HG03432 (cell line): ENCODE measurements around the gene PPT2.
"Not testable (repeated sequence)": the region's sequence is repeated elsewhere in the genome, so short reads cannot be mapped to it uniquely, and the experiment has no call there.

ENCODE experiments used
- ATAC-seq: cut with Tn5 transposase; IDR thresholded peaks from one replicate; pipeline ENCODE4 v1.9.1; 2021; ENCODE audit warnings: mild to moderate bottlenecking, moderate library complexity; ENCODE audit not compliant: unreplicated experiment

PPT2 gene

DNA sequence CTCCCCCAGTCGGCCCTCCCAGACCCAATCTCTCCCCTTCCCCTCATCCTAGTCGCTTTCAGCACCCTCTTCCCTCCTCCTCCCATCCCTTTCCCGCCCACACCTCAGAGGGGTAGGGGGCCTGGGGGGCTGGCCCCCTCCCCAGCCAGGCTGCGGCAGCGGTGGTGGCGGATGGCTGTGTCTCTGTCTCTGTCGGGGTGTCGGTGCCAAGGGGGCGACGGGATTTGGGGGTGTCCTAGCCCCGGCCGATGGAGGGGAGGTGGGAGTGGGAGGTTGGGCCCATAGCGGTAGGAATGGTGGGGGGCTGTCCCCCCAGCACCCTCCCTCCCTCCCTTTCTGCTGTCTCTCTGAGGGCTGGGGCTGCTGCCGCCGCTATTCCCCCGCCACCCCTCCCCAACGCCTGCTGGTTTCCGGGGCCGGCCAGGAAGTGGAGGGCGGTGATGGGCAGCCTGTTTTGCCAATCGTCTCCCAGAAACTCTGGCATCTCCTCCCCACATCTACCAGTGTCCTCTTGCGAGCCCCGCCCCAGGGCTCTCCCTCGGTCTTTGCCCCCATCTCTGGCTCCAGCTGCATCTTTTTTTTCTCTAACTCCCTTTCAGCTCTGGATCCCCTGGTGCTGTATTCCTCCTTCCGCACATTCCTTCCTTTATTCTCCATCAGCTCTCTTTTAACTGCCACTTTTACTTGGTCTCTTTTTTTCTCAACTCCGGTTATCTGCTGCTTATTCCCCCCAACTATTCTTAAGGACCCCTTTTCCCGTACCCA is 22.0 kb downstream of the PPT2 start, which contains the start of gene AGPAT1:
TSS of gene AGPAT1 (minus strand) at position 374 of the 765 bp plus-strand sequence. CDS start 4,588 bp downstream, outside the sequence.
- peak; percentile 45 for ATAC-seq

DNA sequence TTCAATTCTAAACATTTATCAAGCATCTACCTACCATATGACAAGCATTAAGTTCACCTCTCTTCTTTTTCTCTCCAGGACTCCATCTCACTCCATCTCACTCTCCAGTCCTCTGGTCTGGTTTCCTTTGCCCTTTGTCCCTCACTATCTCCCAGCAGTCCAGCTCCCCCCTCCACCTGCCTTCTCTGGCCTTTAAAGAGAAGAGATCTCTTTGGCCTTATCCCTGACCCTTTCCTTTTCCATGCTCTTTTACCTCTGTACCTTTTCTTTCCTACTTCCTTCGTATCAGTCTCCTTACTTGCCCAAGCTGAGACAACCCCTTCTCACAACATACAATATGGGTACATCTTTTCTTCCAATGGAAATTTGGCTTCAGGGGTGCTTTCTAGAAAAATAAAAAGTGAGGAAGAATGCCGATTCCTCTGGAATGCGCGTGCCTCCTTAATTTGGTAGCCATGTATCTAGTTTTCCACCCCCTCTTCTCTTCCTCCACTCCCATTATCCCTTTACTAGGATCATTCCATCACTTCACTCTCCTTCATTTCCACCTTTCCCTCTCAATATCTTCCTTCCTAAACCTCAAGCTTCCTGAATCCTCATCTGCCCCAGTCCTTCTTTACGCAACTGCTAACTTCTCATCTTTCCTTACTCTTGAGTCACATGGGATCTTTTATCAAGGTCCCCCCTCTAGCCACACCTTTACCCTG is 22.7 kb downstream of the PPT2 start:
- ATAC-seq, result no peak

DNA sequence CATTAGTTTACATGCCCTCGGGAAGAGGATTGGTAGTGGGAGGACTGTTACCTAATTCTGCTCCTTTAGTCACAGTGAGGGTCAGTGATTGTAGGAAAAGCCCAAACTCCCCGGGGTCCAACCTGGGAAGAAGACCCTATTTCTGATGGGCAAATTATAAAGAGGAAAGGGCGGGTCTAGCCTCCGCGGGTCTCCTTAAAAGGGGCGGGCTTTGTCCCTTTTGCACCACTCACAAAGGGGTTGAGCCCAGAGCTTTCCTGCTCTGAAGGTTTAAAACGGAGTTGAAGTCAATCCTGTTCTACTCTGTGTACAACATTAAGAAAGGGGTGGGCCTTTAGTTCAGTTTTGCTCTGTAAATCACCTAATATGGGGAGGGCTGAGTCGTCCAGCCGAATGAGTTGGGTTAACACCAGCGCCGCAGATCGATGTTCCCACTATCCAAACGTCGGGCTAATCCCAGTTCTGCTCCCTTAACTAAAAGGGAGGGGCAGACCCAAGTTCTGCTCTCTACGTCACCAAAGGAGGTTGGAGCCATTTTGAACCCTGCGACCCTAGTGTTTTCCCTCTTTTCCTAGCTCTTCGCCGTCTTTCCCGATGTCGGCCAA is 23.3 kb downstream of the PPT2 start:
- no peak for ATAC-seq

DNA sequence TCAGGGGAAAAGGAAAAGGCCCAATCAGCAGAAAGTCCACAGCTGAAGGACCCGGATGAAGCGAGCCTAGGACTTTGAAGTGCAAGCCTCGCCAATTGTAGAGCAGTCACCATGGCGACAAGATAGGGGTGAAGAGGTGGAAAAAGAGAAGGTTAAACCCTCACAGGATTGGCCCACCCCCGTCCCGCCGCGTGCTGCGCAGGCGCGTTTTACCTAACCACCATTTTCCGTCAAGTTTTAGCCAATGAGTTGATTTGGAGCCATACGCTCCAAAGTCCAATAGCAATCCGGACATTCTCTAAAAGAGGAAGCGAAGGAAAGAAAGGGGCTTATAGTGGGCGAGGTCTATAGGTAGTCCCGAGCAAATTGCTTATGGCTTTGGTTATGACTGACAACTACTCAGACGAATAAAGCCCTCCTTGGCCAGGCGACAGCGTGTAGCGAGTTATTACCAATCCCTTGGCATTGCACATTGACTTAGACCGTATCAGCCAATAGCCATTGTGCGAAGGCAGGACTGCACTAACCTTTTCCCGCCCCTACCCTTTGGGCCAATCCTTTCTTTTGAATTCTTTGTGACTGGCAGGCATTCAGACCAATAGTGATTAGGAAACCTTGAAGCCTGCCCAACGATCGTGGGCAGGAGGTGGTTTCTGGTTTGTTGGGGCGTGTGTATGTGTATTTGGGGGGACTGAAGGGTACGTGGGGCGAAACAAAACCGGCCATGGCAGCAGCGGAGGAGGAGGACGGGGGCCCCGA is 24.0 kb downstream of the PPT2 start, which contains the start of gene RNF5:
TSS of gene RNF5 (plus strand) at position 618 of the 759 bp plus-strand sequence. CDS start at position 725, 107 bp downstream.
- peak; percentile 81 for ATAC-seq

DNA sequence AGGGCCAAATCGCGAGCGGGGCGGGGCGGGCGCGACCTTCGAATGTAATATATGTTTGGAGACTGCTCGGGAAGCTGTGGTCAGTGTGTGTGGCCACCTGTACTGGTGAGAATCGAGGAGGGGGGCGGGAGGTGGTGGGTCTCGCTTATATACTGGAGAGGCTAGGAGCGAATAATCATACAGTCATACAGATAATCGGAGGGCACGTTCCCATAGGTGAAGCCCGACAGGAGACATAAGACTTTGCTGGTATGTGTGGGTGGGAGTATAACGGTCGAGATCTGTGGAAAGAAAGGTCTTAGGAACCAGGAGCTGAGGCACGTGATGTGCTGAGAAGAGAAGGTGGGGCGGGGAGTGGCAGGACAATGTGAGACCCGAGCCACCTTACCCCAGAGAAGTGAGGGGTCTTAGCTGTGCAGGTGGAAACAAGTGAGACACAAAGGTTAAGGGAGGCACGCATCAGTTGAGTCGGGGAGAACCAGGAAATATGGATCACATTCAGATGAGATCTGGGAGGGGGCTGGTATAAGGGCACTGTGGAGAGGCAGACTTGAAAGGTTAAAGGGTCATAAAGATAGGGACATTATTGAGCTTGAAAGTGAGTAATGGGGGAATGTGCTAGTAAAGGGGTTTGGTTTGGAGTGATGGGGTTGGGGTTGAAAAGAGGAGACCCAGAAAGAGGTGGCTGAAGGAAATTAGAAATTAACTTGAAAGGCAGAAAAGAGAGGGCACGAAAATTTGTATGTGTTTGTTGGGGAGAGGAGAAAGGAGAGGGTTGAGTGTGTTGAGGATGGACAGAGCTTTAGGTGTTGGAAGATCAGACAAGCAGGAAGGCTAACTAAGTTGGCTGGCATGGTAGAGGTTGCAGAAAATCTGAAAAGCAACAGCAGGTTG is 24.9 kb downstream of the PPT2 start:
- ATAC-seq, result no peak

DNA sequence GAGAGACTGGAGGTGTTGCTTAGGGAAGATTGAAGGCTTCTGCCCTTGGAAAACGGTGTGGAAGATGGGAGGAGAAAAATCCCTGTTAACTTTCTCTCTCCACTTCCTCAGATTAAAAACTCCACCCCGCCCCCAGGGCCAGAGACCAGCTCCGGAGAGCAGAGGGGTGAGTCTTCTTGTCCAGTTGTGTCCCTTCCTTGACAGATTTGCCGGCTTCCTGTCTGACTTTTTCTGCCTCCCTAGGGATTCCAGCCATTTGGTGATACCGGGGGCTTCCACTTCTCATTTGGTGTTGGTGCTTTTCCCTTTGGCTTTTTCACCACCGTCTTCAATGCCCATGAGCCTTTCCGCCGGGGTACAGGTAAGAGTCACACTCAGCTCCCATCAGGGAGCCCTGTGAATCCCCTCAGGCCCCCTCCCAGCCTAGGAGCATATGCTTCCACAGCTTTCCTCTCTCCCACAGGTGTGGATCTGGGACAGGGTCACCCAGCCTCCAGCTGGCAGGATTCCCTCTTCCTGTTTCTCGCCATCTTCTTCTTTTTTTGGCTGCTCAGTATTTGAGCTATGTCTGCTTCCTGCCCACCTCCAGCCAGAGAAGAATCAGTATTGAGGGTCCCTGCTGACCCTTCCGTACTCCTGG is 25.9 kb downstream of the PPT2 start:
- no peak for ATAC-seq

DNA sequence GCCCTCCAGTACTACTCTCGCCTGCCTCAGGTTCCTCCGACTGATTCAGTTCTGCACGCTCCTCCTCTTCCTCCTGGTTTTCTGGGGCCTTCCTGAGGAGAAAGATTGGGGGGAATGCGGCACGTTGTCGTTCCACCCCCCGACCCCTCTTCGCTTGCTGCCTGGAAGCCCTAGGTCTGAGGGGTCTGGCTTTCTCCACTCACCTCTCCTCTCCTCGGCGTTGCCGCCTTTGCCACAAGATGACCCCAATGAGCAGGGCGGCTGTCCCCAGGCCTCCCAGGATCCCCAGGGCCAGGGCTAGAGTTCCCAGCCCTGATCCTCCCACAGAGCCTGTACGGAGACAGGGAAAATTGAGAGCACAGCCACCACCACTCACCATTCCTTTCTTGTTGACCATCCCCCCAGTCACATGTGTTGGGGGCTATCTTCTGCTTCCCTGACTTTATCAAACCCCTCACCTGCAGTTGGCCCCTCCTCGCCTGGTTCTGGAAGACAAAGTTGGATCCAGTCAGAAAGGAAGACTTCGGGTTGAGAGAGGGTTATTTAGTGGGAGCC is 27.3 kb downstream of the PPT2 start:
- no peak for ATAC-seq

DNA sequence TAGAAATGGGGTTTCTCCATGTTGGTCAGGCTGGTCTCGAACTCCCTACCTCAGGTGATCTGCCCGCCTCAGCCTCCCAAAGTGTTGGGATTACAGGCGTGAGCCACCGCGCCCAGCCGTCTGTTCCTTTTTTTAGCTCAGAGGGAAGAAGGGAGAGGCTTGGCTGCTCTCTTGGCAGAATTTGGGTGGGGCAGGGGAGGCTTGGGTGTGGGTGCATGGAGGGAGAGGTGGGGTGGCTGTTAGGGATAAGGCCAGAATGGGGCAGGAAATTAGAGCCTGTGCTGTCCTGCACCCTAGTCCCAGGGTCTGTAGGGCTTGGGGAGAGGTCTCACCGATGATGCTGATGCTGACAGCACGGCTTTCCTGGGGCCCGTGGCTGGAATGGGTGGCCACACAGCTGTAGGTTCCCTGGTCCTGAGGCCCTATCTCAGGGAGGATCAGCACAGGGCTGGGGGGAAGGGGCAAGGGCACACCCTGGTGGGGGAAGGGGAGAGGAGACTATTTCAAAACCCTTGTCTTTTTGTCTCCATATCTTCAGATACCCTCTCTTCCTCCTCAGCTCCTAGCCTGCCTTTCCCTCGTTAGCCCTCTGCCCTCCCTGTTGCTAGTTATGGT is 28.1 kb downstream of the PPT2 start:
- no peak for ATAC-seq

DNA sequence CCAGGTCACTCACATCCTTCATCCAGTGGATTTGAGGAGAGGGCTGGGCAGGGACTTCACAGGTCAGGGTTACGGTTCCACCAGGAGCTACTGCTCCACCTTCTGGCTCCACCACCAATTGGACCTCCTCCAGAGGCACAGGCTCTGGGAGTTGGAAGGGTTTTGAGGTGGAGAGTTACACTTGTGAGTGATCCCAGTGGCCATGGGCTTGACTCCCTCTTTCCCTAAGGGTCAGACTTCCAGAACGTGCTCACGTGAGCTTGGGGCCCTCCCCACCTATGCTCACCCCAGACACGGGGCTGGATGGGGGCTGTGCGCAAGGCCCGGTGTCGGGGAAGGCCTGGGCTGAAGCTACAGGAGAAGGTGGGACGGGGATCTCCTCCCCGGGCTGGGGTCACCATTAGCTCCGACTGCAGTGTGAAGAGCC is 28.6 kb downstream of the PPT2 start:
- ATAC-seq, result no peak

DNA sequence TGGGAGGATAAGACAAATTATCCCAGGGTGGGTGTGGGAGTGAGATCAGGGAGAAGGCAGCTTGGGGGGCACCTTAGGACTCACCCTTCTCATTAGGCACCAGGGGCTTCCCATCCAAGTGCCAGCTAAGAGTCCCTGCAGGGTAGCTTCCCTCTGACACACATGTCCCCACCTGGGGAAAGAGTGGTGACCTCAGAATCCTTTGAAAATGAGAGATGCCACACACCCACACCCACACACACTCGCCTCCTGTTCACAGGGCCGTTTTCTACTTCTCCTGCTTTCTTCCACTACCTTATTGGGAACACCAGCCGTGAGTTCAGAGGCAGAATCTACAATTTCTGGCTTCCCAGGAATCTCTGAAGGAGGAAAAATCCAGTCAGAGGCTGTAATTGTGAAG is 29.1 kb downstream of the PPT2 start:
- no peak for ATAC-seq

DNA sequence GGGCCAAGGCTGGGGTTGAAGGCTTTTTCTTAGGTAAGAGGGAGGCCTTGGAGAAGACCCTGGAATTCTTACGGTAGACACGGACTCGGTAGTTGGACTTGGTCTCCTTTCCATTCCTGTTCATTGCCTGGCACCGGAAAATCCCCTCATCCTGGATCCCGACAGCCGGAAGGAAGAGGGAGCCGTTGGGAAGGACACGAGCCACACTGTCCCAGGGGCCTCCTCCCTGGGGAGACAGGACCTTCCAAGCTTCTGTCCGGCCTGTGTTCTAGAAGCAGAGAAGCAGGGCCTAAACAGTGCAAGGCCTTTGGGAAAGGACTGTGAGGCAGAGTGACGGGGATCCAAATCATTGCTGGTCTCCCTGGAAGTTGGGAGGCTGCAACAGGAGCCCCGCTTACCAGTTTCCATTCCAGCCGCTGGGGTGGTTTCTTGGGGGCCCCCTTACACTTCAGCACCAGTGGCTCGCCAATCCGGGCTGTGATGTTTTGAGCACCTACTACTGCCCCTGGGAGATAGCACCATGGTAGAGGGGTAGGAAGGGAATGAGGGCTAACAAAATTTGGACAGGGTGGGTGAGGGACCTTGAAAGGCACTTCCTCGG is 29.6 kb downstream of the PPT2 start:
- no peak for ATAC-seq

DNA sequence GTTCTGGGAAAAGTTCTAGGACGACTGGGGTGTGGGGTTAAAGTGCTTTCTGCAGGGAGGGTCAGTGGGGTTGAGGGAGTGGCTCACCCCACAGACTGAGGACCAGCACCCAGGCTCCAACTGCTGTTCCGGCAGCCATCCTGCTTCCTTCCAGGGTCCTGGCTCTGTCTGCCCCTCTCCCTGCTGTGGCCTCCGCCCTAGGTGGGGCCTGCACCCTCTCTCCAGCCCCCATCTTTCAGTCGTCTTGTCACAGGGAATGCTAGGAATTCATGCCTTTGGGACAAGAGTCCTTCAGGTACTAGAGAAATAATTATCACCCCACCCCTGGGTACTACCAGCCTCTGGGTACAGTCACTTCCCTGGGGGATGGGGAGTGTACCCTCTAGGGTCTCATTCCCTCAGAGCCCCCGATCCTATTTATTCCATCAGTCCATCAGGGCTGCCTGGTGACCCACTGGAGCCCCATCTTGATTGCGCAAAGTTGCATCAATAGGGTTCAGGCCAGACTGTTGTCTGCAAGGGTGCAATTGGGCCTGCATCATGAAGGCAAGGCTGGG is 30.2 kb downstream of the PPT2 start, which contains the start of gene AGER:
TSS of gene AGER (minus strand) at position 170 of the 557 bp plus-strand sequence. CDS start at position 139, 31 bp downstream.
- ATAC-seq, result no peak

DNA sequence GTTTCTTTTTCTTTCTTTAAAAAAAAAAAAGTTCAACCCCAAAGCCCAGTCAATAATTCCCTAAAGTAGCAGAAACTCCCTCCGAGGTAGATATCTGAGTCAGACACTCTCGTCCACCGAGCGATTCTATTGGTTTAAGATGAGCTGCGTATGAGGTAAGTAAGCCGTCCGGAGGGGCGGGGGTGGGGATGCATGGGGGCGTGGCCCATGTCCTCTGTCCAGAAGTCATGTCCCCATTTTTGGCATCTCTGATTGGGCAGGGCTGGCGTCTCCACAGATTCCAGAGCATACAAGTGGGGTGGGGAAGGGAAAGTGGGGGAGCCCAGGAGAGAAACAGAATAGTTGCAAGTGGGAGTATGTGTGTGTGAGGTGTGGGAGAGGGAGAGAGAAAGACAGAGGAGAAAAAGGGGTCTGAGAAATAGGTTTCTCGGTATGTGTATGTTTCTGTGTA is 31.8 kb downstream of the PPT2 start:
- ATAC-seq, result not testable (repeated sequence)

DNA sequence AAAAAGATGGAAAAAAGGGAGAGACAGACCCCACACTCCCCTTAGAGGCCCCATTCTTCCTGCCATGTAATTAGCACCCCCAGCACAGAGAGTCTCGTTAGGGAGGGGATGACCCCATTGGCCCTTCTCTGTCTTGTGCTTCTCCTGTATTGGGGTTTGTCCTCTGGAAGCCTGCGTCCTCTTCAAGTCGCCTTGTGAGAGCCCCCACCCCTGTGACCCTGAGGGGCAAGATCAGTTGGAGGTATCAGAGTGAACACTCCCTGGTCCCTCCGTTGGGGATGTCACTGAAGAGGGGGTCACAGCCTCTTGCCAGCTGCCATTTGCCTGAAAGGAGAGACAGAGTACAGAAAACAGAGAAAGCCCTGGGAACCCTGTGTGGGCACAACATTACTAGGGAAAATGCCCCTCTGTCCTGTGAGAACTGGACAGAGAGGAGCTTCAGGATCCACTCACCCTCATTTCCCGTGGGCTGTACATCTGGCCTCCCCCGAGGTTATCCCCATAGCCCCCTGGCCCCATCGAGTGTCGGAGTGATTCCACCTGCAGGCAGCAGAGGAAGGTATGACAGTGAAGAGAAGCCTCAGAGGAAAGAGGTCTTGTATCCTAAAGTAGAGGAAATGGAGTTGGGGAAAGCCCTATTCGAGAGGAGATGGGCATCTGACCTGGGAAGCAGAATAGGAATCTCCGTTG is 32.4 kb downstream of the PPT2 start:
- not testable (repeated sequence) for ATAC-seq

DNA sequence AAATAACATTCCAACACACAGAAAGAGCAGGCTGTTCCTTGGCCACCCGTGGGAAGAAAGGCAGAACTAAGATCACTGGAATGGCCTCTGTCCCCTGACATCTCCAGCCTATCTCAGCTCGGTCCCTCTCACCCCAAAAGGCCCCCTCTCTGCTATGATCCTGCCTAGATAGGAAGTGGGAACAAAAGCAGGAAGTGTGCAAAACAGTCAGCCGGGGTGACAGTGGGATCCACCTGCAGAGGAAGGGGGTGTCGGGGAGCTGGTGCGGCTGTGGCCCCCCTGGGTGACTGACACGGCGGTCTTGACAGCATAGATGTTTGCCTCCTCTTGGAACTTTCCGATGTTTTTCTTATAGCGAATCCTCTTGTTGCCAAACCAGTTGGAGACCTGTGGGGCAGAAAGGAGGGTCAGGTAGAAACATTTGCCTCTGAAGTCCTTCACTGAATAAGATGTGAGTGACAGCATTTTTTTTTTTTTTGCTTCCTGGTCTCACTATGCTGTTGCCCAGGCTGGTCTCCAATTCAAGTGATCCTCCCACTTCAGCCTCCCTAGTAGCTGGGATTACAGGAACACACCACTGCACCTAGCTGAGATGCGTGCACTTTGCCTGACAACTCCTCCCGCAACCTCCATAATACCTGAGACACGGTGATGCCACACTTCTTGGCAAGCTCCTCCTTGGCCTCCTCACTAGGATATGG is 33.2 kb downstream of the PPT2 start:
- no peak for ATAC-seq

DNA sequence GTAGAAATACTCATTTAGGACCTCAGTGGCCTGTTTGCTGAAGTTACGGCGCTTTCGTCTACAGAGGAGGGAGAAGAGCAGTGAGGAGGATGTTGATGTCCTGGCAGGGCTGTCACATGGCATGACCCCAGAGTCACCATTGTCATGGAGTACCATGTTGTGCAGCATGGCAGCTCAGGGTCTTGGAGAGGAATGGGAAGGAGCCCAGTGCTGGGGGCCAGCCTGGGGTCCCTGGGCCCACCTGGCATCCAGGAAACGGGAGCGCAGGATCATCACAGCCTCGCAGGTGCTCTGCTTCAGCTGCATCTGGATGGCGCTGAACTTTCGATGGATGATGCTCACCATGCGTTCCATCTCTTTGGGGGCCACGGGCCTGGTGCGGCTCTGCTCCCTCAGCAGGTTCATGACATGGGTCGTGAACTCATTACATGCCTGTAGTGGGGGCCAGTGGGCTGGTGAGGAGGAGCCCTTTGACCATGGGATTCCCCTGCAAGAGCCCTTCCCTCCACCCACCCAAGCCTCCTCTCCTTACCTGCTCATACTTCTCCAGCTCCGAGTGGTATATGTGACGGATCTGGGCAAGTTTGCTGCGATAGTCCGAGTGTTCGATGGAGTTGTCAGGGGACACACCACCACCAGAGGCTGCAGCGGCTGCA is 33.9 kb downstream of the PPT2 start:
- not testable (repeated sequence) for ATAC-seq
